ENCODE results near the gene KIFBP. TPM values are rescaled to one million over a fixed set of nuclear protein-coding genes. Genes with fewer than 3 reads are reported as not detected.

Gene KIFBP
- total RNA-seq, 1 experiment from 2014 or later, result 44.7 TPM

- Histone ChIP-seq H2BK5ac (ENCODE audit: insufficient read length, low read length) (no peak overlapping the region), H4K5ac (ENCODE audit: insufficient read length, low read depth, low read length) (no peak overlapping the region), H2BK120ac (ENCODE audit: low read depth, low read length, poor library complexity, severe bottlenecking) (no peak overlapping the region), H3T11ph (ENCODE audit: low read length) (no peak overlapping the region), H4K91ac (ENCODE audit: insufficient read length, low read depth, low read length) (no peak overlapping the region), H3K4me2 (ENCODE audit: insufficient read depth, insufficient read length, low read length) (no peak overlapping the region), H2BK12ac (ENCODE audit: insufficient read length, low read depth, low read length) (no peak overlapping the region), H3K9me3 (ENCODE audit: control insufficient read depth, low read depth, low read length) (no peaks in the 10 kb centered on the region), H2AFZ (ENCODE audit: low read length) (no peak overlapping the region), H3K27ac (ENCODE audit: insufficient read length, low read depth, low read length) (no peak overlapping the region), H3K56ac (ENCODE audit: insufficient read length, low read depth, low read length) (no peak overlapping the region), H3K79me1 (ENCODE audit: insufficient read depth, low read depth, low read length, poor library complexity, severe bottlenecking) (no peaks in the 10 kb centered on the region), H3K18ac (ENCODE audit: insufficient read length, low read depth, low read length) (no peak overlapping the region), H4K20me1 (ENCODE audit: control insufficient read depth, insufficient read depth, insufficient read length) (no peaks in the 10 kb centered on the region), H3K4ac (ENCODE audit: low read depth, low read length) (no peak overlapping the region), H2AK5ac (ENCODE audit: insufficient read length, low read length) (no peak overlapping the region), H3K9ac (ENCODE audit: extremely low read depth, insufficient read length, low read length) (no peak overlapping the region), H3K23me2 (ENCODE audit: insufficient read length, low read depth, low read length, poor library complexity, severe bottlenecking) (no peaks in the 10 kb centered on the region), H2BK20ac (ENCODE audit: low read depth, low read length, poor library complexity, severe bottlenecking) (no peak overlapping the region), H2BK15ac (ENCODE audit: low read depth, low read length) (no peak overlapping the region), H3K27me3 (ENCODE audit: insufficient read depth, low read length) (no peaks in the 10 kb centered on the region), H3K14ac (ENCODE audit: insufficient read depth, low read length) (no peak overlapping the region), H4K8ac (replicated peaks; ENCODE audit: insufficient read length, low read depth, low read length) (no peak overlapping the region), H3K79me2 (ENCODE audit: insufficient read depth, low read length) (no peaks in the 10 kb centered on the region), H3K23ac (ENCODE audit: insufficient read length, low read depth, low read length) (no peak overlapping the region), H3K4me1 (ENCODE audit: insufficient read depth, low read length) (no peaks in the 10 kb centered on the region)
- TF ChIP-seq CTCF (conservative IDR thresholded peaks at IDR 0.05), result peak; percentile 61
- Mint-ChIP-seq H3K27me3 (ENCODE audit: low read depth) (no peaks in the 10 kb centered on the region), H3K27ac (no peak overlapping the region), H3K36me3 (ENCODE audit: insufficient read depth in 1 of 3, low read depth in 3 of 3) (peaks cover 2 to 35% (median 31%) of the 10 kb centered on the region in 3 experiments; a peak in 5 of 7 replicates), H3K4me3 (no peak overlapping the region), H3K4me1 (no peaks in the 10 kb centered on the region), H3K9me3 (no peaks in the 10 kb centered on the region)
- no peak for DNase-seq
- whole genome bisulfite sequencing (ENCODE audit: extremely low coverage, insufficient read length, low lambda C conversion rate), result no CpG with 5 or more reads among the region's 1 CpG
These were observed 16.2 kb downstream of the KIFBP start for GRCh38 chr10:69004821-69005220.
